ENCODE data around the gene LMF2.
"Not testable (repeated sequence)": the region's sequence is repeated elsewhere in the genome, so short reads cannot be mapped to it uniquely, and the experiment has no call there.

The LMF2 gene

GRCh38 chr22:50533856-50534711 is 26.6 kb upstream of the LMF2 start:
- DNase-seq (ENCODE audit: low spot score): not testable (repeated sequence)

DNA sequence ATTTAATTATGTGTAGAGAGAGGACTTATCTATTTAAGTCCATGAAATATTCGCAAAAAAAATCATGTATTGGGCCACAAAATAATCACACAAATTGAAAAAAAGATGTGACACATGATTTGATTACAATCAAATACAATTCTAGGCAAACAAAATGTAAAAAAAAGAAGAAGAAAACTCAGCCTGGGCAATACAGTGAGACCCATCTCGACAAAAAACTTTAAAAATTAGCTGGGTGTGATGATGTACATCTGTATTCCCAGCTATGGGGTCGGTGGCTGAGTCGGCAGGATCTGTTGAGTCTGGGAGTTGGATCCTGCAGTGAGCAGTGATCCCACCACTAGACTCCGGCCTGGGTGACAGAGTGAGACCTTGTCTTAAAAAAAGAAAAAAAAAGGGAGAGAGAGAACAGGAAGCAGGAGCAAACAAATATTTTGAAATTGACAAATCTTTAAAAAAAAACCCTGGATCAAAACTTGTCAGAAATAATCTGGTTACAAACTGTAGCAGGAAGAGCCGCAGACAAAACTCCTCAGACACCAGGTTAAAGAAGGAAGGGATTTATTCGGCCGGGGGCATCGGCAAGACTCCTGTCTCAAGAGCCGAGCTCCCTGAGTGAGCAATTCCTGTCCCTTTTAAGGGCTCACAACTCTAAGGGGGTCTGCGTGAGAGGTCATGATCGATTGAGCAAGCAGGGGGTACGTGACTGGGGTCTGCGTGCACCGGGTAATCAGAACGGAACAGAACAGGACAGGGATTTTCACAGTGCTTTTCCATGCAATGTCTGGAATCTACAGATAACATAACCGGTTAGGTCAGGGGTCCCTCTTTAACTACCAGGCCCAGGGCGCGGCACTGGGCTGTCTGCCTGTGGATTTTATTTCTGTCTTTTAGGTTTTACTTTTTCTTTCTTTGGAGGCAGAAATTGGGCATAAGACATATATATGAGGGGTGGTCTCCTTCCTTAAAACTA is 25.6 kb upstream of the LMF2 start:
- no peak for DNase-seq (ENCODE audit: low spot score)

DNA sequence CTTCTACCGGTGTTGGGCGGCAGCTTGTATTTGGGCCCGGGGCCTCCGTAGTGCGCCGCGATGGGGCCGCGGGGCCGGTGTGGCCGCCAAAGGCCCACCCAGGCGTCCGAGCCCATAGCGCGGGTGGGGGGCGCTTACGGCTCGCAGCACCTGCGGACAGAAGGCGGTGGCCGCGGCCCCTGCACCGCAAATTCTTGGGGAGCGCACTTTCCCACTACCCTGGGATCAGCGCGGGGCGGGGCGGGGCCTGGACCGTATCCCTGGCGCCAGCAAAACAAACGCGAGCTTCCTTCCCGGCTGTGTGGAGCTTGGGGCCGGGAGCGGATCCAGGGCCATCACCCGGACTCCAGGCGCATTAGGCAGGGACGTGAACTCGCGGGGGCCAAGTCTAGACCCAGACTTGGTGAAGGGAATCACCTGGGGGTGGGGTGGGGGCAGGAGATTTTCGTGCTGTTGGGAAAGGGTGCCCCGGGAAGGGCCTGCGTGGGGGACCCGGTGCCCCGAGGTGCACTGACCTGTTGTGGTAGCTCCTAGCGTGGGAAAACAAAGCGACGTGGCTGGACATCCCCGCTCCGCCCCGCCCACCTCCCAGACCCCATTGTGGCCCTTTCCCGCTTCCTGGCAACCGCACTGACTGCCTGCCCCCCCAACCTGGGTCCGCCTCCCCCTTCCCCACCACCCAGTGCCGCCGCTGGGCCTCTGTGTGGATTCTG is 24.6 kb upstream of the LMF2 start:
- DNase-seq (ENCODE audit: low spot score): peak; percentile 88

DNA sequence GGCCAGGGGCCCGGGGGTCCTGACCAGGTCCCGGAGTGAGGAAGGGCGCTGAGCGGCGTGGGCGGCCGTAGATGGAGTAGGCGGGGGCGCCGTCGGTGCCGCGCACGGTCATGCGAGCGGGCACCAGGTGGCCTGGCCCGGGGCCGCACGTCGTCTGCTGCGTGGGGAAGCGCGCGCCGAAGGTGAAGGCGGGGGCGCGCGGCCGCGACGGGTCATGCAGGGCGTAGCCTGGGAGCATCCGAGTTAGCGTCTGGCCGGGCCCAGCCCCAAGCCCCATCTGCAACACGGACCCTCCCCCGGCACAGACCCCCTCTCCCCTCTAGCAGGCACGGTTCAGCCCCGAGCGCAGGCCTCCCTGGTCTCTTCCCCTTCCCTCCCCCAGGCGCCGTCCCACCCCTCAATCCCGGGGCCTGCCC is 24.1 kb upstream of the LMF2 start:
- DNase-seq (ENCODE audit: low spot score): no peak

DNA sequence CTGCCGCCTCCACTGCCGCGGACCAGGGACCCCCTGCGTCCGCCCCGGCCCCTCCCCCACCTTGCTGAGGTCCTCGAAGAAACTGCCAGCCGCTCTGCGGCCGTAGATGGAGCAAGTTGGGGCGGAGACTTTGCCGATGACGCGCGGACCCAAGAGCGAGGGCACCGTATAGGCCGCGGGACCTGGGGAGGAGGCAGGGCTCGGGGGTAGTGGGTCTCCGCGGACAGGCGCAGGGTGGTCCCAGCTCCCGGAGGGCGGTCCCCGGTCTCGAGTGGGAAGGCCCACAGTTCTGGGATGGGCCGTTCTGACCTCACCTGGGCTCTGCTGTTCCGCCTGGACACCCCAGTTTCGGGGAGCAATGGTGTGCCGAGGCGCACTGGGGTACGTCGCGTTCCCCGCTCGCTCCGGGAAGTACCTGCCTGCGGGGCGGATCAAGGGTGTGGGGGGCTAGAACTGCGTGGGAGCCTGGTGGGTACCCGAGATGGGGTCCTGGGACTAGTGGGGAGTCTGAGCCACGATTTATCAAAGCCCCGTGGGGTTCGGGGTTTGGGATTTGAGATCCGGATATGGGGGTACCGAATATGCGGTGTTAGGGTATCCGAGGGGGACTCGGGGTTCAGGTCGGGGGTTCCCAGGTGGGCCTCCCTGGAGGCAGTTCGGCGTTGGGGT is 23.5 kb upstream of the LMF2 start:
- DNase-seq (ENCODE audit: low spot score): peak; percentile 77

DNA sequence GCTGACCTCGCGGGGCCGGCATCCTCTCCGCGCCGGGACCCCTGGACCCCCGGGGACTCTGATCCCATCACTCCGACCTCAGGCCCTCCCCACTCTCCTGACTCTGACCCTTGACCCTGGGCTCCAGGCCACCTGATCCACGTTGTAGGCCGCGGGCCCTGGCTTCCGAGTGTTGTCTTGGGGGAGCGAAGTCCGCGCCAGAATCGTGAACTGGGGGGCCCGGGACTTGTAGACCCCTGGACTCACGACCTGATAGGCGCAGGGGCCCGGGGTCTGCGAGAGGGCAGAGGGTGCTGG is 23.0 kb upstream of the LMF2 start:
- DNase-seq (ENCODE audit: low spot score): no peak

DNA sequence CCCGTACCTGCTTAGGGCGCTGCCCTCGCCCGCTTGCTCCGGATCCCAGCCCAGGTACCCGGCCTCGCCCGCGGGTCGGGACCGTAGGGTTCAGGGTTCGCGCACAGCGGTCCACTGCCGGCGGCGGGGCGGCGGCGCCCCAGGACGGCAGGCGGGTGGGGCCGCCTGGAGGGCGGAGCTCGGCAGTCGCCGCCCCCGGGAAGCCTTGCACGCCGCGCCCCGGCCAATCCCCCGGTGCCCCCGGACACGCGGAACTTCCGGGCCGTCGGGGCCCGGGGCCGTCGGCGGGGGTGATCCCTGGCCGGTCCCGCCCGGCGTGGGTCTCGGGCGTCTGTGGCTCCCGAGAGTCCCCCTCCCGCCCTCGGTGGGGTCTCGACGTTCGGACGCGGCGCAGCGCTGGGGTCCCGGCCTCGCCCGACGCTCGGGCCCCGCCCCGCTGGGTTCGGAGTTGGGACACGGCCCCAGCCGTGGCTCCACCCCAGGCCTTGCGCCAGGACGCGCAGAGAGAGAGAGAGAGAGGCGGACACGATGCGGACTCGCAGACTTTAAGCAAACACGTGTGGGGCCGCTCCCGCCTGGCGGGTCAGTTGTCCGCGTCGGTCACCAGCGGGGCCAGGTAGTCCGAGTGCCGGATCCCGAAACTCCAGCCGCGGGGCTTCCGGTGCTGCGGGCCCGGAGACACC is 22.5 kb upstream of the LMF2 start, which contains the start of gene TYMP:
TSS of gene TYMP (minus strand) at position 116 of the 683 bp plus-strand sequence. CDS start 303 bp downstream, outside the sequence.
- peak; percentile 76 for DNase-seq (ENCODE audit: low spot score)

DNA sequence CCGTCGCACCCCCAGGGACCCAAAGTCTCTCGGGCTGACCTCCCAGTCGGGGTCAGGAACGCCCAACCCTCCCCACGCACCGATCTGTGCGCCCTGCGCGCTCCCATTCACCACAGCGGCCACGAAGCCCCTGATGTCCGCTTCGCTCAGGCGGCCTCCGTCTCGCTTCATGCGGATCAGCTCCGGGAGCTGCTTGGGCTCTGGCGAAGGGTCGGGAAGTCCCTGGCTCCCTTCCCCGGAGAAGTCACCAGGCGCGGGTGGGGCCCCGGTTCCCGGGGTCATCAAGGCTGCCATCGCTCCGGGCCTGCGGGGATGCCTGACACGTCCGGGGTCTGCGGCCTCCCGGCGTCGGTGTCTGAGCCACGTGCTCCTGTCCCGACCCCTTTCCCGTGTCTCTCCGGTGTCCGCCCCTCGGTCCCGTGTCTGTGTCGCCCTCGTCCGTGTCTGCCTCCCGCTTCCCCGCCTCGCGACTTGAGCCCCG is 22.0 kb upstream of the LMF2 start:
- DNase-seq (ENCODE audit: low spot score): no peak

DNA sequence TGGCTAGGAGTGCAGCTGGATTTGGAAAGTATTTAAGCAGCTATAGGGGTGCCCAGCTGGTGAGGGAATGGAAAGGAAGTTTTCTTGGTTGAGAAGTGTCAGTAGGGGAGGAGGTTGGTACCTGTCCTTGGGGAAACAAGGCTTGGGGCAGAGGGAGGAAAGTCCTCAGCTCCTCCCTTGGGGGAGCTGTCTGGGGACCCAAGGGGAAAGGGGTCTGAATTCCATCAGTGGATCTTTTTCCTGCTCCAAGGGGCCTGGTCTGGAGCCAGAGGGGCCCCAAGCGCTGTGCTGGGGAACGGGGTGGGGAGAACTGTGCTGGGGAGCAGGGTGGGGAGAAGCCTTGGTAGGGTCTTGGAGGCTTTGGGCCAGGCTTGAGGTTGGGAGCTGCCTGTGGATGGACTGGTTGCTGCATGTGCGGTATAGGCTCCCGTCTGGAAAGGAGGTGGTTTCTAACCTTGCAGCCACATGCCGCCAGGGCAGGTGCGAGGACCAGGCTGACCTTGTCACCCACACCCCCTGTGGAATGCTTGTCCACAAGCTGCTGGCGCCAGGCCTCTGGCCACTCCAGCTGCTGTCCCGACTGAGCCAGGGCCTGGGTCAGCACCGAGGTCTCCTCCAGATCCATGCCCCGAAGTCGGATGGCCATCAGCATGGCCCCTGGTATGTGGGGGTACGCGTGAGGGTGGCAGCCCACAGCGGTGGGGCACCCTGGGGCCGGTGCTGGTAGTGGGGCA is 21.3 kb upstream of the LMF2 start:
- no peak for DNase-seq (ENCODE audit: low spot score)

- no peak for DNase-seq (ENCODE audit: low spot score)
Measured at GRCh38 chr22:50527921-50528681, 20.6 kb upstream of the LMF2 start.

DNA sequence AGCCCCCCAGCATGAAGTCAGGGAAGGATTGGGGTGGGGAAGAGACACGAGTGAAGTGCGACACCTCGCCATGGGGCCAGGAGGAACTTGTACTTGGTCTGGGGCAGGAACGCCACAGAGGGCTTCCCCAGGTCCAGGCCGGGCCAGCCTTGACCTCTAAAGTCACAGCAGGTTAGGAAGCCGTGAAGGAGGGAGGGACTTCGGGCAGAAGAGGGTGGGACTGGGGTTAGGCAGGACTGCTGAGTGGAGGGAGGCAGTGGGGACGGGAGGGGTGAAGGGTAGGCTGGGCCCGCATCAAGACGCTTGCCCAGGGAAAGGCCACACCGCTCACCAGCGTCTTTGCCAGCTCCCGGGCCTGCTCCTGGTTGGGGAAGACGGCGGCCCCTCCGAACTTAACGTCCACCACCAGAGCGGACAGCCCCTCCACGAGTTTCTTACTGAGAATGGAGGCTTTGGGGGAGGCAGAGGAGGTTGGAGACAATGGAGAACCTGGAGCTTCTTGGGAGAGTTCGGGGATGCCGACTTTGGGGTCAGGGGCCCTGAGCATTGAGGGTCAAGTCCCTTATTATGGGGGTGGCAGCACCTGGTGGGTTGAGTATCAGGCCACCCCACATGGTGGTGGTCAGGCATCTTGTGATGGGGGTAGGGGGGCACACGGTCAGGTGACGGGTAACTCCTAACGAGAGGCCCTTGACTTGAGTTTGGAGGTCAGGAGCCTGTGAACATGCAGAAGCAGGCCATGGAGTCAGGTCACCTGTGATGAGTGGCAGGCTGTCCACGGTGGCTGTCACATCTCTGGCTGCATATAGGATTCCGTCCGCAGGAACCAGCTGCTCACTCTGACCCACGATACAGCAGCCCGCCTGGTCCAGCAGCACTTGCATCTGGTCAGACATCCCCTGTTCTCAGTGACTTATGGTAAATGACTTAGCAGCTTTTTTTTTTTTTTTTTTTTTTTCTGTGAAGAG is 19.6 kb upstream of the LMF2 start:
- DNase-seq (ENCODE audit: low spot score): no peak

DNA sequence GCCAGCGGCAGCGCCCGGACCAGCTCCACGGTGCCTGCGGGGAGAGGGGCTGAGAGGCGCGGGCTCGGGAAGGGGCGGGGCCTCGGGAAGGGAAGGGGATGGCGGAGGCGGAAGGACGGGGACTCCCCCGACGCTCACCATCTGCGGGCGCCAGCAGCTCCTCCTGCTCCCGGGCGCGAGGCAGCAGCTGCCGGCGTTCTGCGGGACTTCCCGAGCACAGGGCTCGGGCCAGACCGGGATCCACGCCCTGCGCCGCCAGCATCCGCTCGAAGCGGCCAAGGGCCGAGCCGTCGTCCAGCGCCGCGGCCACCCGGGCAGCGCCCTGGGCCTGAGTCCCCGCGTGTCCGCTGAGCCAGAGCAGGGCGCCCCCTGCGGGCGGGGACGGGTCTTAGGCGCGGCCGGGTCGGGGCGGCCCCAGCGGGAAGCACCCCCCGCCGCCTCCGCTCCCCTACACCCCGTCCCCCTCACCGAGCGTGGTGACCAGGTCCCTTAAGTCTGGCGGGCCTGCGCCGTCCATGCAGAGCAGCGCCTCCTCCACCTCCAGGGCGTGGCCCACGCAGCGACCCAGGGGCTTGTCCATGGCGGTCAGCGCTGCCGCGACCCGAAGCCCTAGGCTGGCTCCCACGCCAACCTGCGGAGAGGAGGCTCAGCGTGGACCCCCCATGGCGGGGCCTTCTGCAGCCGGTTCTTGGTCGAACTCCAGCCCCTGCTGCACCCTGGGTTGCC is 18.8 kb upstream of the LMF2 start:
- peak; percentile 81 for DNase-seq (ENCODE audit: low spot score)

DNA sequence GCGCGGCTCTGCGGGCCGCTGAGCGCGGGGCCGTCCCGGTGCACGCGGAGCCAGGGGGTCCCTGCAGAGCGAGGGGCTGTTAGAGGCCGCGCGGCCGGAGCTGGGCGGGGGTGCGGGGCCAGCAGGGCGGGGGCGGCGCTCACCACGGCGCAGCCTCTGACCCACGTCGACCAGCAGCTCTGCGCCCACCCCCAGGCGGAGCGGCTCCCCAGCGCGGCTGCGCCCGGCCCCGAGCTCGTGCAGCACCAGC is 18.3 kb upstream of the LMF2 start:
- no peak for DNase-seq (ENCODE audit: low spot score)

DNA sequence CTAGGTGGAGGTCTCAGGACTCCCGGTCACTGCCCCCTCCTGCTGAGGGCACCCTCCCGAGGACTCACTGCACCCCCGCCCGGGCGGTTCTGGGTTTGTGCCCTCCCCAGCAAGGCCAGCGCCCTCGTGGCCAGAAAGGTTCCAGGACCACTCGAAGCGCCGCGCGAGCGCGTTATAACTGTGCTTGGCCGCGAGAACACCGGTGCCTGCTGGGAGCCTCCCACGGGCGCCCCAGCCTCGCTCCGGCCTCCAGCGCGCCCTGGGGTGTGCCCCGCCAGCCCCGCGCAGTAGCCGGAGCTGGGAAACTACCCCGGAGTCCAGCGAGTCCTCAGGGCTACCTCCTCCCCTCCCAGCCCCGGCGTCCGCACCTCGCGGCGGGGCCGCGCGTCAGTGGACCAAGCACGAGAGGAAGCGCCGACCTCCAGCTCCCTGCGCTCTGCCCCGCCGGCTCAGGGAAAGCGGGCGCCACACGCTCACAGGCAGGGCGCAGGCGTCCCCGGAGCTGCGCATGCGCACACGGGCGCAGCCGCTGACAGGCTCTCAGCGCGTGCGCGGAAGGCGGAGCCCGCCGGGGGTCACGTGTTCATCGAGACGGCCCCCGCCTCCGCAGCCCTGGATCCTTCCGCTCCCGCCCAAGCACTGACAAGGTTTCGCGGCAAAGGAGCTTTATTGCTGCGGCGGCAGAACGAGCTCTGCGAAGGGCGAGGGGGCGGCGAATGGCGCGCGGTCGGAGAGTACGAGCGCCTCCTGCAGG is 17.8 kb upstream of the LMF2 start, which contains the start of gene SCO2:
TSS of gene SCO2 (minus strand) at position 495 of the 754 bp plus-strand sequence. CDS start 1,187 bp downstream, outside the sequence.
- DNase-seq (ENCODE audit: low spot score): peak; percentile 100

DNA sequence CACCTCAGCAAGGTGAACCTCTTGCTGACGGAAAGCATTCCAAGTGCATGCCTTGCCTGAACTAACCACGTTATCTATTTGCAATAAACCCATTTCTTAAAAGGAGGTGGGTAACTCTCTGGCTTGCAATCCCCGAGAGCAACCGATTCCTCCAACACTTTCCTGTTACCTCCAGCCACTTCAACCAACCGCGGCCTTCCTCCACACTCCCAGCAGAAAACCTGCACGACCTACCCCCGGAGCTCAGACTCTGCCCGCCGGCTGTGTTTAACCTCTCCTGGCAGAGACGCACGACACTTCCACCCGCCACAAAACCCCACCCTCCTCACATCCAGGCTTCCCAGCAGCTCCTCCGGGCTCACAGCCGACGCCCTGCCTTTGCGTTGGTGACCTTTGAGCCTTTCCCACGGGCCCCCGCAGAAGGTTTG is 17.2 kb upstream of the LMF2 start:
- DNase-seq (ENCODE audit: low spot score): no peak

DNA sequence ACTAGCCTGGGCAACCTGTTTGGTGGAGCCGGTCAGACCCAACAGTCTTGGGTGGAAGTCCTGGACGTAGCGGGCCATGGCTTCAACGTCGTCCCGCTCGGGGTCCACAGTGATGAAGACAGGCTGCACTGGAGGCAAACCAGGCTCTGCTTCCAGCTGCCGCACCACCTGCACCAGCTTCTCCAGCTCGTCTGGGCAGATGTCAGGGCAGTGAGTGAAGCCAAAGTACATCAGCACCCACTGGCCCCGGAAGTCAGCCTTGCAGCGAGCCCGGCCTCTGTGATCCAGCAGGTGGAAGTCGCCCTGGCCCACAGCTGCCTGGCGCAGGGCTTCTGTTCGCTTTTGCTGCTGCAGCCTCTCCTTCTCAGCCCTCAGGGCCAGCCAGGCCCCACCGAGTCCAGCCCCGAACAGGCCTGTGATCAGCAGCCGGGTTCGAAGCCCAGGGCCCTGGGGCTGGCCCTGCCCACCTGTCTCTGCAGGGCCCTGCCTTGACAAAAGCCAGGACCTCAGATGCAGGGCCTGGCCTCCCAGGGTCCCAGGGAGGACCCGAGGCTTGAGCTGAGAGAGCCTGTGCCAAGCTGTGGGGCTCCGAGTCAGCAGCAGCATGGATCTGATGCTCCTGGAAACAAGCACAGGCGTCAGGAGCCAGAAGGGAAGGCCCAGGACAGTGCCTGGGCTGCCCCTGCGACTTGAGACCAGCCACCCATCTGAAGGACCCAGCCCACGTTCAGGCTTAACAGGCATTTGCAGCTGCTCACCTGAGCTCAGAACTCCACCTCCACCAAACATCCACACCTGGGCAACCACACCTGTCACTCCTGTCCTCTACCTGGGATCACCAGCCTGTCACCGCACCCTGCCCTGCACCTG is 16.5 kb upstream of the LMF2 start:
- DNase-seq (ENCODE audit: low spot score): no peak
